Memory B cell (primary cell): ENCODE measurements around the gene MRPS21.

Experiments
- ATAC-seq: fragments of 150-1000 bp; cut with Tn5 transposase; 2 replicates; pipeline ENCODE4 v1.10.0; 2021; ENCODE audit warnings: low read depth, mild to moderate bottlenecking, moderate library complexity
- DNase-seq, 2 donors: peaks; one replicate each; pipeline ENCODE4 v3.0.0; 2022; ENCODE audit warnings: low spot score in 2 of 2
- H3K27ac Mint-ChIP-seq: one replicate; pipeline ENCODE4 v1.8.0; 2022; ENCODE audit warnings: mild to moderate bottlenecking, moderate library complexity, mixed read lengths
- H3K27me3 Mint-ChIP-seq: one replicate; pipeline ENCODE4 v1.8.0; 2022; ENCODE audit warnings: mixed read lengths
- H3K36me3 Mint-ChIP-seq: one replicate; pipeline ENCODE4 v1.8.0; 2022; ENCODE audit warnings: mild to moderate bottlenecking, mixed read lengths
- H3K4me1 Mint-ChIP-seq: one replicate; pipeline ENCODE4 v1.8.0; 2022; ENCODE audit warnings: mixed read lengths
- H3K4me3 Mint-ChIP-seq: one replicate; pipeline ENCODE4 v1.8.0; 2022; ENCODE audit warnings: mild to moderate bottlenecking, moderate library complexity, mixed read lengths
- H3K9me3 Mint-ChIP-seq: one replicate; pipeline ENCODE4 v1.8.0; 2022; ENCODE audit warnings: mixed read lengths

MRPS21 gene

DNA sequence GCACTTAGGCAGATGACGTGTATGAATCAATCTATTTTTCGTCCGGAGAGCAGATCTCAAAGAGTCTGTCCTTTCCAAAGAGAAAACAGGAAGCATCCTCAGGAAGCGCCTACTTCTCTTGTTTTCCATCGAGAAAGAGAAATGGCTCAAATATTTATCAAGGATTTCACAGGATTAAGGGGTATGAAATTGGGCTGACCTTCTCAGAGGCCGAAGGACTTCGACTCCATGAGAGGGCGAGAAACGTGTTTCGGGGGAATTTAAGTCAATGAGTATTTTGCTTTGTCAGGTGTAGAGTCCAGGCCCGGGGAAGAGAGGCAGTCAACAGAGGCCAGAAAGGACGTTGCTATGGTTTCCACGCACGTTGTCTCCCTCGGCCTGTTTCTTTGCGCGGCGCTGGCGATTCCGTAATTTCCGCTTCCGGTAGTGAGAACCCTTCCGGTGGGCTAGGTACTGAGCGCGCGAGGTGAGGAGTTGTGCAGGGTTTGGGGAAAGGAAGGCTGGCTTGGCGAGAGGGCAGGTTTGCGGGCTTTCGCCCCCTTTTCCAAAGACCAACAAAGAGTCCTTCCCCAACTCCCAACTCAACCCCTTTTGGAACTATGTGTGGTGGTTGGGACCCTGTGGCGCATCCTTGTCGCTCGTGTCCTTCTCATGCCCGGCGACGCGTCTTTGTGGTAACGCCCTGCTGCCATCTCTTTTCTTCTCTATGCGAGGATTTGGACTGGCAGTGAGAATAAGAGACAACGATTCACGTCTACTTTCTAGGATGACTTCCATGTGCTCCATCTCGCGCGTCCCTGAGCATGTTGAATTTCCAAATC lies at the start of gene MRPS21:
MRPS21 (plus strand) TSS at position 429 of the 821 bp plus-strand sequence. CDS start 506 bp downstream, outside the sequence.
- Mint-ChIP-seq H3K27ac (peak within 1 kb of the TSS; percentile 98), H3K36me3 (peaks cover 6% of the 10 kb centered on the region), H3K9me3 (no peaks in the 10 kb centered on the region), H3K27me3 (no peaks in the 10 kb centered on the region), H3K4me3 (peak within 1 kb of the TSS; percentile 90), H3K4me1 (peaks cover 16% of the 10 kb centered on the region)
- peak; percentile 97 for ATAC-seq
- peak; percentile 76 to 88 for DNase-seq

DNA sequence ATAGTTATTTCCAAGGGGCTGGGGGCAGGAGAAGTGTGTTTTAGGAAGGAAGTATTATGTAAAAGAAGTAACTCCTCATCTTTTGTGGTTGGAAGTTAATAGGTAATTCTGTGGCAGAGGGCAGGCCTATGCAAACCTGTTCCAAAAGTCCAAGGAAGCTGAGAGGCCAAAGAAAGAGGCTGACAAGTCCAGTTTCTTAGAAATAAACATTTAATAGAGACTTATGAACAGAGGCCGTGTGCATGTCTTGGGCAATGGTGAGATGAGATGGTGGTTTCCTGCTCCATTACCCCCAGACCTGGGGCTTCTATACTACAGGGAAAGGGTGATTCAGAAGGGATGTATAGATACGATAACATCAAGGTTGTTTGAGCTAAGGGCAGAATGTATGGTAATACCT lies 43.7 kb upstream of the MRPS21 start:
- no peaks in the 10 kb centered on the region for H3K9me3 Mint-ChIP-seq
- no peak overlapping the region for H3K4me3 Mint-ChIP-seq
- no peaks in the 10 kb centered on the region for H3K36me3 Mint-ChIP-seq
- no peaks in the 10 kb centered on the region for H3K4me1 Mint-ChIP-seq
- ATAC-seq (no peak), DNase-seq (no peak)
- H3K27ac Mint-ChIP-seq = no peak overlapping the region
- peaks cover 2% of the 10 kb centered on the region for H3K27me3 Mint-ChIP-seq

DNA sequence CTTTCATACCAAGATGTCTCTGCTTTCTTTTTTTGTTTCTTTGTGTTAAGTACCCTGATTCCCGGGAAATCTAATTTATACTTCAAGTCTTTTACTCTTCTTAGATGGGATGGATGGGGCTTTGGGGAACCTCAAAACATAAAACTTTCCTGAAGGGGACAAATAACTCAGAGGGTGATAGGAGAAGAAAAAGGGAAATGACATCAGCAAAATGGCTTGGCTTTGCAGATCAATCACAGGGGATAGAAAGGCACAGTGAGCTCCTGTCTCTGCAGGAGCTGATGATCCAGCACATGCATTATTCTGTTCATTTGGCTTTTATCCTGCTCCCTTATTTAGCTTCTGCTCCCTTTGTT lies 37.5 kb upstream of the MRPS21 start:
- no peak for ATAC-seq
- peaks cover 20% of the 10 kb centered on the region for H3K27me3 Mint-ChIP-seq

DNA sequence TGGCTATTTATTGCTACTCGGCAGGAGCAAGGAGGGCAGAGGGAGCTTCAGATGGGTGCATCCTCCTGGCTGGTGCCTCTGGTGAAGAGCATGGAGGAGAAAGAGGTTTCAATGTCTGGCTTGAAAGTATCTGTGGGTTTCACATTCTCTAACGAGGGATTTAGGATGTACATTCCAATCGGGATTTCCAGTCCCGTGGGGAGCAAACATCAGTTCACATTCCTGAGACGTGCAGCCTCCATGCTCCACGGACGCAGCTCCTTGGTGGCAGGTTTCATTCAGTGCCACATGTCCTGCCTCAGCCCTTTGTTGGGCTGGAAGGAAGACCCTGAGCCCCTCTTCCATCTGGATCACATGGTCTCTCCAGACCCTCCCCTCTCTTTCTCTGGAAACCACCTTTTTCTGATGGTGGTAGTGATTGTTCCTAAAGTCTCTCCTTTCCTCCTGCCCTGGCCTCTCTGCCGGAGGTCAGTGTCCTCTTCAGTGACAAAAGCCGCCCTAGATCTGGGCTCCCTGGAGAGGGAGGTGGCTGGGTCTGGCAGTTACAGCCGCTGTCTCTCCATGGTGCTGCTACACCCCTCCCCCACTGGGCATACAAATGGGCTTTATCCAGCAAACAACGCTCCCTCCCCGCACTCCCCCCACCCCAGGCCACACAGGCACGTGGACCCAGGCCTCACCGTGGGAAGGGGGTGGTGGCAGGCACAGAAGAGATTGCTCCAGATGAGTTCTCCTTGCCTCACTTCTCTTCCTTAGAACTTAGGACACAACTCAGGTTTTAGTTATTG lies 36.9 kb upstream of the MRPS21 start:
- Mint-ChIP-seq H3K36me3 (no peaks in the 10 kb centered on the region), H3K4me3 (no peak overlapping the region), H3K27me3 (peaks cover 20% of the 10 kb centered on the region), H3K4me1 (peaks cover 18% of the 10 kb centered on the region), H3K27ac (no peak overlapping the region), H3K9me3 (no peaks in the 10 kb centered on the region)
- ATAC-seq (no peak), DNase-seq (no peak)

More for the DNA sequence above, 37.5 kb upstream of the MRPS21 start:
- Mint-ChIP-seq H3K9me3 (no peaks in the 10 kb centered on the region), H3K36me3 (no peaks in the 10 kb centered on the region), H3K4me3 (peak overlapping the region; percentile 2), H3K27ac (no peak overlapping the region), H3K4me1 (peaks cover 18% of the 10 kb centered on the region)
- no peak for DNase-seq

DNA sequence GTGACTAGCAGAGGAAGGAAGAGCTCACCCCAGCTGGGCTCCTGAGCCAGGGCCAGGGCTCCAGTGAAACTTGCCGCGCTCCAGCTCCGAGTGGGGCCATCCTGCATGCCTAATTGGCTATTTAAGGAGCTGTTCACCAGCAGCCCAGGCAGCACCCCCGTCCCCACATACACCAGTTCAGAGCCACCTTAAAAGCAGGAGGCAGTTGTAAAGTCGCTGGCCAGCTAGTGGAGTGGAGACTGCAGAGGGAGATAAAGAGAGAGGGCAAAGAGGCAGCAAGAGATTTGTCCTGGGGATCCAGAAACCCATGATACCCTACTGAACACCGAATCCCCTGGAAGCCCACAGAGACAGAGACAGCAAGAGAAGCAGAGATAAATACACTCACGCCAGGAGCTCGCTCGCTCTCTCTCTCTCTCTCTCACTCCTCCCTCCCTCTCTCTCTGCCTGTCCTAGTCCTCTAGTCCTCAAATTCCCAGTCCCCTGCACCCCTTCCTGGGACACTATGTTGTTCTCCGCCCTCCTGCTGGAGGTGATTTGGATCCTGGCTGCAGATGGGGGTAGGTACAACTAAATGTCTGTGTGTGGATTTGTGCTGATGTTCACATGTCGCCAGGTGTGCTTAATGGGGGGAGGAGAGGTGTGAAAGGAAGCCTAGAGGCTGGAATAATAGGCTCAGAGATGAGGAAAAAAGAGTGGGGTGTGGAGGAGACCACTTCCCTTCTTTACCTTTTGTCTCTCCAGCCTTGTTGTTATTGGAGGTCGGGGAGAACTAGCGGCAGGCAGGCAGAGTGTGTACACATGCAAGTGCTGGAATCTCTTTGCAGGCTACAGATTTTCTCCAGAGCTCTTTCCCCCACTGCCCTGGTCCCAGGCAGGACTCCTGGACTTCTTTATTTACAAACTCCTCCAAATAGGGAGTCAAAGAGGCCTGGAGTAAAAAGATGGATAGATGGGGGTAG lies 35.8 kb upstream of the MRPS21 start, which contains the start of gene CA14:
CA14 (plus strand) TSS at position 151 of the 962 bp plus-strand sequence; CDS start at position 506, 355 bp downstream.
- H3K27ac Mint-ChIP-seq = no peak within 1 kb of the TSS
- DNase-seq = no peak
- H3K4me3 Mint-ChIP-seq = no peak within 1 kb of the TSS
- no peaks in the 10 kb centered on the region for H3K36me3 Mint-ChIP-seq
- peaks cover 20% of the 10 kb centered on the region for H3K27me3 Mint-ChIP-seq
- ATAC-seq = no peak
- H3K4me1 Mint-ChIP-seq = peaks cover 21% of the 10 kb centered on the region
- no peaks in the 10 kb centered on the region for H3K9me3 Mint-ChIP-seq

DNA sequence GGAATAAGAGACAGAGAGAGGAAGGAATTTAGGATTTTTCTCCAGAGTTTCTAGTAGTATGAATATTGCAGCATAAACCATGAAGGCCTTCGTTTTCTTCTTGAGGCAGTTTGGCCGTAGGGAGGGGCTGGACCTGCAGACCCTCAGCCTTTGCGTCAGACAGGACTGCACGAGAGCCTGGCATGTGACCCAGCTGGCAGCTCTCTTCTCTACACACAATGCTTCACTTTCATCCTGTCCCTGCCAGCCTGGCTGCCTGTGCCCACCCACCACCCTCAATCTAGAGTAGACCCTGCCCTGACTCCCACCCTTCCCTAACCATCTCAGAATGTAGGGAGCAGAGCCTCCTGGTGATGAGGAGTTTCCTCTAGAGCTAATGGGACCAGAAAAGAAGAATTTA lies 34.4 kb upstream of the MRPS21 start:
- H3K27ac Mint-ChIP-seq = no peak overlapping the region
- H3K4me1 Mint-ChIP-seq = peaks cover 21% of the 10 kb centered on the region
- H3K27me3 Mint-ChIP-seq = peaks cover 18% of the 10 kb centered on the region
- no peaks in the 10 kb centered on the region for H3K9me3 Mint-ChIP-seq
- no peak overlapping the region for H3K4me3 Mint-ChIP-seq
- ATAC-seq (no peak), DNase-seq (no peak)
- no peaks in the 10 kb centered on the region for H3K36me3 Mint-ChIP-seq

DNA sequence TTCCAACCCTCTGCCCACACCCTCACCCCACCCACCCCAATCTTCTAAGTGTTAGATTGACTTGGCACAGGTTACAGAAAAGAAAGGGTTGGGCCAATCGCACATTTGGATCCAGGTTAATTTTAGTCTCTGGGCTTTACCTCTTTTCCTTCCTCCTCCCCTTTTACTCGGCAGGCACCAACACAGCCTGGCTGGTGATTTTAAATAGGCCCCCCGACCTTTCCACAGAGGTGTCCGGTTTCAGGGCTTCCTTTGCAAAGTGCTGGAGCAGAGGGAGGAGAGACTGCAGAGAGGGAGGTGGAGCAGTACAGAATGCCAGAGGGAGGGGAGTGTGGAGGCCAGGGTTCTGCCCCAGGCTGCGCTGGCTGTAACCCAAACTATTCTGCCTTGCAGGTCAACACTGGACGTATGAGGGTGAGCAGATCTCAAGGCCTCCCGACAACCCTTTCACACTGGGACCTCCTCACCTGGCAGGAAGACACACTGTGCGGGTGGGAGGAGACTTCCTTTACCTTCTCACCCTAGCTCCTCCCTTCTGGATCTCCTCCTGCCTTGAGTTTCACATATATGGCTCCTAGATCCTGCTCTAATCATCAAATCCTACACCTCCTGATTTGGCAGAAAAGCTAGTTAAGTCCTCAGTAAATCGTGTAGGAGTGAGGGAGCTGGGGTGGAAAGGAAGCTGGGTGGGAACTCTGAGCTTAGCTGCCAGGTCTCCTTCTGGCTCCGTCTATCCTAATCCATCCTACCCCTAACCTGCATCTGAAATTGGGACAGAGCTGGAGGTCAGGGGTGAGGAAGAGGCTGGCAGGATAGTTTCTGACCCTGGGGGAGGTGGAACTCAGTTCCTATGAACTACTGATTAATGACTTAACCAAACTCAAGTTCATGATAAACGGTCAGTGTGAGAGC lies 33.6 kb upstream of the MRPS21 start:
- peaks cover 18% of the 10 kb centered on the region for H3K27me3 Mint-ChIP-seq
- no peak for DNase-seq
- ATAC-seq = no peak
- peaks cover 21% of the 10 kb centered on the region for H3K4me1 Mint-ChIP-seq
- H3K9me3 Mint-ChIP-seq = no peaks in the 10 kb centered on the region
- no peaks in the 10 kb centered on the region for H3K36me3 Mint-ChIP-seq
- H3K27ac Mint-ChIP-seq = no peak overlapping the region
- no peak overlapping the region for H3K4me3 Mint-ChIP-seq

DNA sequence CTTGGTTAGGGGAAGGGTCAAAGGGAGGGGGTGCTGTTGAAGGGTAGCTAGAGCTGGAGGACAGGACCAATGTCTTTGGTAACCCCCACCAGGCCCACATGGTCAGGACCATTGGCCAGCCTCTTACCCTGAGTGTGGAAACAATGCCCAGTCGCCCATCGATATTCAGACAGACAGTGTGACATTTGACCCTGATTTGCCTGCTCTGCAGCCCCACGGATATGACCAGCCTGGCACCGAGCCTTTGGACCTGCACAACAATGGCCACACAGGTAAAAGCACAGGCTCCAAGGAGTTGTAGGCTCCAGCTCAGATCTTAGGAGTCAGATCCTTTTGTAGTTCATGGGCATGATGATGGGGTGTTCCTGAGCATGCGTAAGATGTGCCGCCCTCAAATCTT lies 32.3 kb upstream of the MRPS21 start:
- Mint-ChIP-seq H3K4me1 (peaks cover 11% of the 10 kb centered on the region), H3K36me3 (peaks cover 6% of the 10 kb centered on the region), H3K4me3 (no peak overlapping the region), H3K27ac (no peak overlapping the region), H3K27me3 (peaks cover 13% of the 10 kb centered on the region), H3K9me3 (no peaks in the 10 kb centered on the region)
- ATAC-seq (no peak), DNase-seq (no peak)

DNA sequence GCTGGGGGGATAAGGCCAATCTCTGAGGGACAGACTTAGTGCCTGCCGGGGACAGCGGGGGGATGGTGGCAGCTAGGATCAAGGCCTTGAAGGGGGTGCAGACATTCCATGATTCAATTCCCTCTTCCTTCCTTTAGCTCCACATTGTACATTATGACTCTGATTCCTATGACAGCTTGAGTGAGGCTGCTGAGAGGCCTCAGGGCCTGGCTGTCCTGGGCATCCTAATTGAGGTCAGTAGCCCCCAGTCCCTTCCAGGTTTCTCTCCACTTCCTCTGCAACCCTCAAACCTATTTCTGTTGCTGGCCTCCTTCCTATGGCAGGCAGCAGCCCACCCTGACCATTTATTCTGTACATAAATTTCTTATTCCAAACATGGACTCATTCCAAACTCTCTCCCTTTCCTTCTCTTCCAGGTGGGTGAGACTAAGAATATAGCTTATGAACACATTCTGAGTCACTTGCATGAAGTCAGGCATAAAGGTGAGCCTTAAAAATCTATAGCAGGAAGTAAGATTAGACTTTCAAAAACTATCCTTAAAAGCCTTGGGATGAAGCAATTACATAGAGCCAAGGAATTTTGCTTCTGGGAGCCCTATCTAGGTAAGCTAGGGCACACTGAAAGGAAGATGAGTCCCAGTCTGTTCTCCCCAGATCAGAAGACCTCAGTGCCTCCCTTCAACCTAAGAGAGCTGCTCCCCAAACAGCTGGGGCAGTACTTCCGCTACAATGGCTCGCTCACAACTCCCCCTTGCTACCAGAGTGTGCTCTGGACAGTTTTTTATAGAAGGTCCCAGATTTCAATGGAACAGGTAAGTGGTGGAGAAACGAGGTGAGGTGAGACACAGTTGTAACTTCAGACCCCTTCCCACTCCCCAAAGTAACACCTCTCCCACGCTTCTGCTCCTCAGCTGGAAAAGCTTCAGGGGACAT lies 31.0 kb upstream of the MRPS21 start:
- H3K27ac Mint-ChIP-seq = no peak overlapping the region
- no peak overlapping the region for H3K4me3 Mint-ChIP-seq
- H3K4me1 Mint-ChIP-seq = peaks cover 12% of the 10 kb centered on the region
- H3K27me3 Mint-ChIP-seq = peaks cover 7% of the 10 kb centered on the region
- ATAC-seq (peak; percentile 45), DNase-seq (no peak)
- peaks cover 12% of the 10 kb centered on the region for H3K36me3 Mint-ChIP-seq
- no peaks in the 10 kb centered on the region for H3K9me3 Mint-ChIP-seq

DNA sequence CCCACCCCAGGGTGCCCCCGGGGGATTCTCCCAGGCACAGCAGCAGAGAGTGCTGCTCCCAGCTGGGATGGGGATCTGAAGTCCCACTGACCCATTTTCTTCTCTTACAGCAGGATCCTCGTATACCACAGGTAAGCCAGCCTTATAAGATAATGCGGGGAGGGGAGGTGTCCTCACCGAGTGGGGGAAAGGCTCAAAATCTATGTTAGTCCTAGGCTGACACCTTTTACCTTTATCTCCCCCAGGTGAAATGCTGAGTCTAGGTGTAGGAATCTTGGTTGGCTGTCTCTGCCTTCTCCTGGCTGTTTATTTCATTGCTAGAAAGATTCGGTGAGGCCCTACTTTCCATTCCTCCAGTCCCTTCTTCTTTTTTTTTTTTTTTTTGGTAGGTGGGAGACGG lies 30.1 kb upstream of the MRPS21 start:
- DNase-seq = no peak
- peaks cover 3% of the 10 kb centered on the region for H3K27me3 Mint-ChIP-seq
- no peak overlapping the region for H3K4me3 Mint-ChIP-seq
- H3K36me3 Mint-ChIP-seq = peaks cover 14% of the 10 kb centered on the region
- no peak overlapping the region for H3K27ac Mint-ChIP-seq
- H3K9me3 Mint-ChIP-seq = no peaks in the 10 kb centered on the region
- no peak for ATAC-seq
- peaks cover 19% of the 10 kb centered on the region for H3K4me1 Mint-ChIP-seq

DNA sequence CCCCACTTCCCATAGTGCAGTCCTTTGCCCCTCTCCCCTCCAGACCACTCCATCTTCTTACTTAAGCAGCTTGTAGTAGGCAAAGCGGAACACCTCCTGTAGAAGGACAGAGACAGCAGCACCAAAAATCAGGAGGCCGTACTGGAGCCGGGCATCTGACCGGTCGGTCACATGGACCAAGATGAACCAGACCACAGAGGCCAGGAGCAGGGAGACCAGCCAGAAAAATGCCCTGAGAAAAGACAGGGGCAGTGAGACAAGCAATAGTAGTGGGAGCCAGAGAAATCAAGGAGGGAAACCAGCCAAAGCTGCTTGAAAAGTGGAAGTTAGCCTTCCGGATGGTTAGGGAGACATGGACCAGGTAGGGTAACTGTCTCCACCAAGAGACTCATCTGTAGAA lies 25.8 kb upstream of the MRPS21 start:
- Mint-ChIP-seq H3K36me3 (peaks cover 14% of the 10 kb centered on the region), H3K4me1 (peaks cover 21% of the 10 kb centered on the region), H3K27ac (peak overlapping the region; percentile 95), H3K9me3 (no peaks in the 10 kb centered on the region), H3K27me3 (no peaks in the 10 kb centered on the region), H3K4me3 (peak overlapping the region; percentile 96)
- DNase-seq (no peak), ATAC-seq (no peak)

DNA sequence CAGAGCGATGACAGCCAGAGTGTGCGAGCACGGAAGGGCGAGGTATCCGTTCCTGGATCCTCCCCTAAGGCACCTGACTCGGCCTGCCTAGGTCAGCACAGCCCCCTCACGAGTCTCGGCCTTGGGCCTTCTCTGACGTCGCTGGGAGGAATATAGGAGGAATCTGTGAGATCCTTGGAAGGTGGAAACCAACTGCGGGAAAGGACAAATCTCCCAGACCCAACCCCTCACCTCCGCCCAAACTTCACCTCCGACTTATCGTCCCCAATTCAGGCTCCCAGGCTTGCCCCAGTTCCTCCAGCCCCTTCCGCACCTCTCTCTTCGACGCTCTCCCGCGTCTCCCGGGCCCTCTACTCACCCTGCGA lies 25.3 kb upstream of the MRPS21 start:
- Mint-ChIP-seq H3K36me3 (peaks cover 14% of the 10 kb centered on the region), H3K27ac (peak overlapping the region; percentile 95), H3K4me1 (peaks cover 21% of the 10 kb centered on the region), H3K27me3 (no peaks in the 10 kb centered on the region), H3K9me3 (no peaks in the 10 kb centered on the region), H3K4me3 (peak overlapping the region; percentile 96)
- DNase-seq (peak; percentile 34 to 45), ATAC-seq (peak; percentile 63)
